Endothelial cell of umbilical vein (primary cell): ENCODE results near the gene A1BG. TPM values are rescaled to one million over a fixed set of nuclear protein-coding genes. Genes with fewer than 3 reads are reported as not detected.

Experiments used
- BruUV-seq: library from RNA; stranded (reverse); fragments of 400-500 nt; replicated peaks from 2 replicates; lab custom pipeline; 2021; lab: Mats Ljungman, UMichigan
- CTCF ChIA-PET: fragments of 300-600, 350-600 bp; sonication (Branson Sonifier 250); formaldehyde crosslinking; loops from one replicate; lab custom pipeline; 2021; ENCODE audit warnings: antibody characterized with exemption, inconsistent platforms; lab: Charles Lee
- POLR2A ChIA-PET: fragments of 300-600, 350-600 bp; sonication (Branson Sonifier 250); formaldehyde crosslinking; loops from one replicate; lab custom pipeline; 2021; ENCODE audit warnings: antibody characterized with exemption, inconsistent platforms; lab: Charles Lee
- DNase-seq: peaks from one replicate; pipeline ENCODE4 v3.0.0-alpha.2; 2011; ENCODE audit warnings: low read depth, low spot score
- FAIRE-seq: peaks from 2 replicates; lab custom pipeline; 2011; peaks lifted over from hg19 to GRCh38; lab: Jason Lieb, UNC
- H2AFZ ChIP-seq: 2 replicates; pipeline ENCODE4 v1.6.0; 2012; ENCODE audit warnings: low read depth, low read length, control low read depth, inconsistent platforms
- H3K27ac ChIP-seq: 2 replicates; pipeline ENCODE4 v1.5.1; 2011; ENCODE audit warnings: low read depth, mild to moderate bottlenecking, control low read depth, low read length, moderate library complexity; ENCODE audit not compliant: insufficient read depth
- H3K27me3 ChIP-seq, 2 experiments: 2 replicates each; pipeline versions ENCODE4 v1.6.0 to v1.6.1; 2011; ENCODE audit warnings: low read length in 2 of 2, mixed read lengths in 1 of 2; ENCODE audit not compliant: control insufficient read depth in 2 of 2, insufficient read depth in 2 of 2
- H3K36me3 ChIP-seq, 2 experiments: 2 replicates in 1 of 2; 3 replicates in 1 of 2; pipeline ENCODE4 v1.5.1; 2011; ENCODE audit warnings: low read length in 2 of 2, mild to moderate bottlenecking in 1 of 2, moderate library complexity in 1 of 2; ENCODE audit not compliant: control insufficient read depth in 2 of 2, insufficient read depth in 2 of 2; ENCODE audit errors: extremely low read depth in 1 of 2
- H3K4me1 ChIP-seq: 3 replicates; pipeline ENCODE4 v1.5.1; 2011; ENCODE audit warnings: mild to moderate bottlenecking, low read length; ENCODE audit not compliant: control insufficient read depth, insufficient read depth; ENCODE audit errors: extremely low read depth
- H3K4me2 ChIP-seq: 2 replicates; pipeline ENCODE4 v1.6.1; 2011; ENCODE audit warnings: low read length, control low read depth, mixed read lengths; ENCODE audit not compliant: insufficient read depth
- H3K4me3 ChIP-seq, 3 experiments: fragments of 200-600 bp in 1 of 3; sonication (generic), shearing (Covaris generic) in 1 of 3; replicated peaks in 1 of 3; 2 replicates each; pipeline ENCODE4 v1.5.1; 2011 to 2016; ENCODE audit warnings: control low read depth in 3 of 3, low read length in 3 of 3, mild to moderate bottlenecking in 2 of 3, inconsistent platforms in 1 of 3, low read depth in 1 of 3, moderate library complexity in 1 of 3; ENCODE audit not compliant: insufficient read depth in 1 of 3
- H3K79me2 ChIP-seq: 2 replicates; pipeline ENCODE4 v1.6.0; 2012; ENCODE audit warnings: low read length, inconsistent platforms; ENCODE audit not compliant: control insufficient read depth, insufficient read depth
- H3K9ac ChIP-seq: replicated peaks from 2 replicates; pipeline ENCODE3; 2011; ENCODE audit warnings: low read length, control low read depth; ENCODE audit not compliant: insufficient read depth; ENCODE audit errors: extremely low read depth
- H3K9me1 ChIP-seq: replicated peaks from 3 replicates; pipeline ENCODE4 v1.6.0; 2011; ENCODE audit warnings: mild to moderate bottlenecking, low read length; ENCODE audit not compliant: control insufficient read depth, insufficient read depth; ENCODE audit errors: extremely low read depth
- H3K9me3 ChIP-seq: replicated peaks from 2 replicates; pipeline ENCODE4 v1.5.1; 2012; ENCODE audit warnings: low read length, inconsistent platforms; ENCODE audit not compliant: control insufficient read depth, insufficient read depth
- H4K20me1 ChIP-seq: replicated peaks from 2 replicates; pipeline ENCODE3; 2011; ENCODE audit warnings: mild to moderate bottlenecking, low read length; ENCODE audit not compliant: control insufficient read depth, insufficient read depth; ENCODE audit errors: extremely low read depth
- CTCF ChIP-seq, 2 donors: IDR thresholded peaks; 1 replicate in 1 of 2; 2 replicates in 1 of 2; pipeline ENCODE4 v1.5.1; 2011; ENCODE audit warnings: low read length in 2 of 2, mild to moderate bottlenecking in 2 of 2, moderate library complexity in 2 of 2, control low read depth in 1 of 2, inconsistent platforms in 1 of 2, low read depth in 1 of 2; ENCODE audit not compliant: insufficient read depth in 1 of 2; ENCODE audit errors: extremely low read depth in 1 of 2
- EZH2 ChIP-seq: IDR thresholded peaks from 2 replicates; pipeline ENCODE4 v1.6.1; 2012; ENCODE audit warnings: borderline replicate concordance, low read depth, mild to moderate bottlenecking, moderate library complexity, low read length, inconsistent platforms; ENCODE audit not compliant: severe bottlenecking
- FOS ChIP-seq: IDR thresholded peaks from 2 replicates; pipeline ENCODE4 v1.6.1; 2011; ENCODE audit warnings: mild to moderate bottlenecking, low read length, moderate library complexity, borderline replicate concordance; ENCODE audit not compliant: insufficient read depth
- GATA2 ChIP-seq: IDR thresholded peaks from 2 replicates; pipeline ENCODE4 v1.7.0; 2011; ENCODE audit warnings: low read depth, mild to moderate bottlenecking, moderate library complexity, mixed read lengths, low read length; ENCODE audit not compliant: insufficient read length, insufficient read depth
- JUN ChIP-seq: IDR thresholded peaks from 2 replicates; pipeline ENCODE4 v1.6.1; 2011; ENCODE audit warnings: borderline replicate concordance, low read depth; ENCODE audit not compliant: insufficient read length, insufficient read depth
- MAX ChIP-seq: IDR thresholded peaks from 2 replicates; pipeline ENCODE4 v1.6.1; 2011; ENCODE audit not compliant: insufficient read depth, insufficient read length
- MYC ChIP-seq: IDR thresholded peaks from one replicate; pipeline ENCODE4 v1.6.1; 2011; ENCODE audit warnings: mild to moderate bottlenecking, low read depth, low read length
- POLR2A ChIP-seq: IDR thresholded peaks from 2 replicates; pipeline ENCODE4 v1.6.1; 2012; ENCODE audit warnings: low read depth, mild to moderate bottlenecking, control low read depth, low read length
- POLR2AphosphoS5 ChIP-seq: IDR thresholded peaks from 2 replicates; pipeline ENCODE4 v1.6.1; 2012; ENCODE audit warnings: low read depth, mild to moderate bottlenecking, control low read depth, low read length, moderate library complexity; ENCODE audit not compliant: insufficient read depth
- dilution Hi-C: fragments of 300-500 bp; cut with MboI; formaldehyde crosslinking; loops from one replicate; pipeline ENCODE4 v1.15.0; 2019; ENCODE audit warnings: low sequenced_read_pairs; ENCODE audit not compliant: extremely low pct_ligation_motif_present
- intact Hi-C: fragments of 100-400 bp; cut with micrococcal nuclease; formaldehyde crosslinking; loops from one replicate; pipeline ENCODE4 v1.10.0; 2022
- polyA plus RNA-seq, 4 experiments: library from polyadenylated mRNA; depleted of rRNA in 3 of 4; stranded (reverse) in 3 of 4; unstranded in 1 of 4; fragments of >200 nt; gene quantifications; 2 replicates each; pipeline versions ENCODE4 v1.2.1 to v1.2.3, GENCODE V29; 2011 to 2012; ENCODE audit warnings: missing spikeins in 1 of 4
- total RNA-seq: library from RNA; stranded (reverse); gene quantifications from 2 replicates; pipeline ENCODE4 v1.2.3, GENCODE V29; 2021

The A1BG gene
- total and polyA plus RNA-seq, 2 donors (not counting 3 experiments of a cell fraction or from before 2014, with no cell fraction given), result 2.3 to 3.7 TPM

DNA sequence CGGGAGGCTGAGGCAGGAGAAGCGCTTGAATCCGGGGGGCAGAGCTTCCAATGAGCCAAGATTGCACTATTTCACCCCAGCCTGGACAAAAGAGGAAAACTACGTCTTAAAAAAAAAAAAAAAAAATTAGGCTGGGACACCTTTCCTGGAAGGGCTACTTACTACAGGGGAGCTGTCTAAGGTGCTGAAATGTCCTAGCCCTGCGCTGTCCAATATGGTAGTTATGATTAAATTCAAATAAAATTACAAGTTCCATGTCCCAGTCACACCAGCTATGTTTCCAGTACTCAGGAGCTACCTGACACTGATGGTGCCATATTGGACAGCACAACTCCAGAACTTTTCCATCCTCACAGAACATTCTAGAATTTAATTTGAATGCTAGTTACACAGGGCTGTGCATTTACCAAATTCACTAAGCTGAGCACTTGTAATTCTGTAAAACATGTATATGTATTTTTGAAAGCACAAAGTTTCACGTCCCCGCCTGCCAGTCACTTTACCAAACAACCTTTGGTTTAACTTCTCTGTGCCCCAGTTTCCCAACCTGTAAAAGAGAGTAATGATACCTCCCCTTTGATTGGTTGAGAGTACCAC is 35.7 kb downstream of the A1BG start:
- dilution Hi-C loops, result no loop called here
- no peak overlapping the region for H3K9ac ChIP-seq
- H3K9me1 ChIP-seq, result no peaks in the 10 kb centered on the region
- H2AFZ ChIP-seq, result no peak overlapping the region
- H3K4me3 ChIP-seq, result no peak overlapping the region
- H3K27me3 ChIP-seq, result no peaks in the 10 kb centered on the region
- FAIRE-seq (peak; percentile 79), DNase-seq (peak; percentile 38)
- no peaks in the 10 kb centered on the region for H3K79me2 ChIP-seq
- H4K20me1 ChIP-seq, result no peaks in the 10 kb centered on the region
- no peak overlapping the region for H3K27ac ChIP-seq
- peaks cover 0 to 17% of the 10 kb centered on the region in 2 experiments for H3K36me3 ChIP-seq
- TF ChIP-seq MYC (no peak), GATA2 (no peak), EZH2 (no peak), POLR2A (no peak), FOS (no peak), CTCF (IDR thresholded peaks at IDR 0.05; ENCODE audit: extremely low read depth in 1 of 2, insufficient read depth in 1 of 2, low read depth in 1 of 2, low read length in 2 of 2) (no peak), JUN (no peak), POLR2AphosphoS5 (no peak), MAX (no peak)
- ChIA-PET POLR2A (no interaction called here), CTCF (interaction anchor here (0.6 to 0.9 kb wide), 2 partner anchors 9 to 17 kb away, joined by 3 to 4 read pairs; partner anchors contain the start of gene ZSCAN22)
- H3K4me2 ChIP-seq, result no peak overlapping the region
- no peaks in the 10 kb centered on the region for H3K9me3 ChIP-seq
- H3K4me1 ChIP-seq, result no peaks in the 10 kb centered on the region
- intact Hi-C loops, result no loop called here
- BruUV-seq, result no TSS peak
